ENCODE measurements around the gene FOXF1.

The FOXF1 gene

GRCh38 chr16:86510465-86511261 is at the start of gene FOXF1:
Gene FOXF1, plus strand, starts transcription at chr16:86510527. Its CDS starts 43 bp downstream, at chr16:86510570.
- peak; percentile 62 for DNase-seq

DNA sequence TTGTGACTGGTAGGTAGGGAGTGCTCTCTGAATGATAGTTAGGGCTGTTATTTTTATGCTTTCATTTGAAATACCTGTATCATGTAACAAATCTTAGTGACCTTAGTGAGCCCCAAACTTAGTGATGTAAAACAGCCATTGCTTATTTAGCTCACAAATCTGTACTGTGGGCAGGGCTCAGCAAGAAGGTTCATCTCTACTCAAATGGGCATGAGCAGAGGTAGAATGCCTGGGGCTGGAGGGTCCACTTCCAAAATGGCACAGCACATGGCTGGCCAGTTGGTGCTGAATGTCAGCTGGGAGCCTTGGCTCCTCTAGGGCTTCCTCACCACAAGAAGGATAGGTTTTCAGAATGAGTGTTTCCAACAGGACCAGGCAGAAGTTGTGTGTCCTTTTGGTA is 49.3 kb upstream of the FOXF1 start:
- no peak for DNase-seq

DNA sequence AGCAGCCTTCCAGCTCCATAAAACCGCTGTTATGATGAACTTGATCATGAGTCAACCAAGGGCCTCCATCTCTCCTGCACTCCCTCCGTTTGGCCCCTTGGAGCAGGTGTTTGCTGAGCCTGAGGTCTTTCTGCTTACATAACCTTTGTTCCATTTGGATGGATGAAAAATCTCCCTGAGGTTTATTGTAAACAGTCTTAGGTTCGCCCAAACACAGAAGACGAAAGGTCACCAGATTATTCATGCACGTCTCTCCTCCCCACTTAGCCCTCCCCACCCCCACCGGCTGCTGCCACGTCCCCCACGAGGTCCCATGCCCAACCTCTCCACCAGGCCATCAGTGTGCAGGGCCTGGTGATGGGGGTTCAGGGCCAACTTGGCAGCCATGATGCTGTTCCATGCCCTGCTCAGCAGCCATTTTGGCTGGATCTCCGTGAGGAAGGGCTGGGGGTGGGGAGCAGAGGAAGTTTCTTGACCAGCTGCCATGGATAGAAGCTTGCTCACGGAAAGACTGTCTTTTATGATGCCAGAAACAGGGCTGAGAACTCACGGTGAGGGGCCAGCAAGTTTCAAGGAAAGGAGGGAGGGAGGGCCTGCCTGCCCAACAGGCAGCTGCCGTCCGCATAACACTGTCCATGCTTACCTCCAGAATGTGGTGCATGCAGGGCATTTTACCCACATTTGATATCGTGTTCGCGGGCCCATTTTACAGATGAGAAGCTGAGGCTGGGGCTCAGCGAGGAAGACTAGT is 47.8 kb upstream of the FOXF1 start:
- DNase-seq = no peak

- DNase-seq = no peak
Measured at GRCh38 chr16:86464044-86464443, 46.3 kb upstream of the FOXF1 start.

GRCh38 chr16:86465434-86465833 is 44.9 kb upstream of the FOXF1 start:
- DNase-seq = no peak

GRCh38 chr16:86466696-86467406 is 43.5 kb upstream of the FOXF1 start:
- no peak for DNase-seq

DNA sequence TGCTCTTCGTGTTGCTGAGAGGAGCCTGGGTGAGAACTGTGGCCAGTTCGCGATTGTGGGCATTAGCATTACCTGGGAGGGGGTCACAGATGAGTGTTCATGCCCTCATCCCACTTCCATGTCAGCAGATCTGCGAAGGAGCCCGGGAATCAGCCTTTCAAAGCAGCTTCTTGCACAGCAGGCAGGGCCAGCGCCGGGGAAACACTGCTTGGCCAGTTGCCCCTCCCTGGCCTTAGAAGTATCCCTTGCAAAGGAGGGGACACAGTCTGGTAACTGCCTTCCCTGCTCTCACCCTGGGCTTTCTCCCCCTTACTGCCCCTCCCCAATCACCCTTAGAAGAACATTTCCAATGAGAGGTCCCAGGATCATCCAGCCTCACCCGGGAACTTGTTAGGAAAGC is 42.8 kb upstream of the FOXF1 start:
- DNase-seq = no peak

- no peak for DNase-seq
Measured at GRCh38 chr16:86470964-86471363, 39.4 kb upstream of the FOXF1 start.

- no peak for DNase-seq
Measured at GRCh38 chr16:86471896-86472295, 38.4 kb upstream of the FOXF1 start.

DNA sequence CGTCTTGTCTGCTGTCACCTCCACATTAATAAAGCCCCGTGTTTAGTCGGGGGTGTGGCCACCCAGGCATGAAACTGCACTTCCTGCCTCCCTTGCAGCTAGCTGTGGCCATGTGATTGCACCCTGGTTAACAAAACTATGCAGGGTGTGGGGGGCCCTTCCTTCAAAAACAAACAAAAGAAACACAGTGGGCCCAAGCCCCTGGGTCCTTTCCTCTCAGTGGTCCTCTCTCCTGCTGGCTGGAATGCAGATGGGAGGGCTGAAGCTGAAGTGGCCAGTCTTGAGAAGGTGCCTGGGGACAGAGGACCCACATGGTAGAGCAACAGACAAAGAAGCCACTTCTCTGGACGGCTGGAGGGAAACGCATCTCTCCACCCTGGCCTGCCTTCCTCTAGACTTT is 38.0 kb upstream of the FOXF1 start:
- DNase-seq = no peak

- DNase-seq = no peak
Measured at GRCh38 chr16:86476956-86477534, 33.3 kb upstream of the FOXF1 start.

DNA sequence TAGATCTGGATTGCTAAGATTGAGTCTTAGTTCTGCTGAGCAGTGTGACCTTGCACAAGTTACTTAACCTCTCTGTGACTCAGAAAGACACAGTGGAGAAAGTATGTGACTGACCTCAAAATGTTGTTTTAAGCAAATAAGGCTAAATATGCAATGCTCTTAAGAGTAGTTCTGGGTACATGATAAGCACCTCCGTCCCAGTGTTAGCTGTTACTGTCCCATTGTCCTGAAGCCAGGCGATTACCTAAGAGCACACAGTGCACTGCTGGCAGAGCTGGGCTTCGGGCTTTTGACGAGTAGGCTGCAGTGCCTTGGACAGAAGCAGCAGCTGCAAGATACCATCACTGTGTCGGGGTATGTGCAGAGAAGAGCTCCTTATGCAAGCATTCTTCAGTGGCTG is 32.7 kb upstream of the FOXF1 start:
- no peak for DNase-seq

DNA sequence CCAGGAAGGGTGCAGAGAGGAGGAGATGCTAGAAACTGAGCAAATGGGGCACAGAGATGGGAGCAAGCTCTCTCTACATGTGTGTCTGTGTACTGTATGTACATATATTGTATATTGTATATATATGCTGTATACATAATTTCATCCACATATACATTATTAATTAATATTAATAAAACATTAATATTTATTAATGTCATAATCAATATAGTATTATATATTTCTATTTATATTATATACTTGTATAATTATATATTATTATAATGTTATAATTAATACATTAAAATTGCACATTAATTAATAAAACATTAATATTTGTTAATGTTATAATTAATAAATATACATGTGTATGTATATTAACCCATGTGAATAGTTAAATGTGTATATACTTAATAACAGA is 31.5 kb upstream of the FOXF1 start:
- no peak for DNase-seq

DNA sequence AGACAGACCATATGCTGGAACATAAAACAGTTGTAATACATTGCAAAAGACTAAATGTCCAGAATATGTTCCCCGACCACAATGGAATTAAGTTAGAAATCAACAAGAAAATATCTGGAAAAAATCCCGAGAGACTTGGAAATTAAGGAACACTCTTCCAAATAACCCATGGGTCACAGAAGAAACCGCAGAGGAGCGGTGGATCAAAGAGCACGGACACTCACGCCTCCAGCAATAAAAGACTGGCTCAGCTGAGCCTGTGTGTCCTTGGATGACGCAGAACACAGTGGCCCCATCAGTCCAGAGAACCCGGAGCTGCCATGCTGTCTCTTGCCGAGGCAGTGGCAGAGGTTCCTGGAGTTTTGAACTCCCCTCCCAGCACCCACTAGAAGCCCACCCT is 30.9 kb upstream of the FOXF1 start:
- no peak for DNase-seq

DNA sequence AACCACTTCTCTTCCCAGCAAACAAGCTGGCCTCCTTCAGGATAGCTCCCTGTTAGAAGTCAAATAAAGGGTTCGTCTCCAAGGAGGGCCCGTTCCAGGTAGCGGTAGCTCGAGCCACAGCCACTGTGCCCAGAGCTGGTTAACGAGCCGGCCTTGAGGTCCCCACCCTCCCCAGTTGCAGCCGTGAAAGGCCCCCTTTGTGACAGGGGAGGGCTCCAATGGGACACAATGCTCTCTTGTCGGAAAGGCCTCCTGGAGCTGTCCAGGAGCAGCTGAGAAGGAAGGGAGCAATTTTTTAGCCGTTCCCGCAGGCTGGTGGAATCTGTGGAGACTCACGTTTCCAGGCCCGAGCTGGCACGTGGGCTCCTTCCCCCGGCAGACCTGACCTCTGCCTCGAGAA is 29.9 kb upstream of the FOXF1 start:
- no peak for DNase-seq

DNA sequence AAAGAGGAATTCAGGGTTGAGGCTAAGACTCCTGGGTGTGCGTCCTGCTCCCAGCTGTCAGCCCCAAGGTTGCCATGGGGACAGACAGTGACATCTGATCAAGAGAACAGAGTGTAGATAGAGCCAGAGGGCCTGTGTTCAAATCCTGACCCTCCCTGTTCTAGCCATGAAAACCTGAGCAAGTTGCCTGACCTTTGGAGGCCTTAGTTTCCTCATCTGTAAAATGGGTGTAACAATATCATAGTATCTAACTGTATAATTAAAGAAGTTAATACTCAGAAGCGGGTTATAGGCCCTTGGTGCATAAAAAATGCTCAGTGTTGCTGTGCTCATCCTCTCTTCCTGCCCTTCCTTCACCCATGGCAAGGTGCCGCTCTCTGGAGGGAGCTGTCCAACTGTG is 28.7 kb upstream of the FOXF1 start:
- no peak for DNase-seq

GRCh38 chr16:86484240-86484639 is 26.1 kb upstream of the FOXF1 start:
- no peak for DNase-seq

GRCh38 chr16:86485746-86486145 is 24.6 kb upstream of the FOXF1 start:
- no peak for DNase-seq

DNA sequence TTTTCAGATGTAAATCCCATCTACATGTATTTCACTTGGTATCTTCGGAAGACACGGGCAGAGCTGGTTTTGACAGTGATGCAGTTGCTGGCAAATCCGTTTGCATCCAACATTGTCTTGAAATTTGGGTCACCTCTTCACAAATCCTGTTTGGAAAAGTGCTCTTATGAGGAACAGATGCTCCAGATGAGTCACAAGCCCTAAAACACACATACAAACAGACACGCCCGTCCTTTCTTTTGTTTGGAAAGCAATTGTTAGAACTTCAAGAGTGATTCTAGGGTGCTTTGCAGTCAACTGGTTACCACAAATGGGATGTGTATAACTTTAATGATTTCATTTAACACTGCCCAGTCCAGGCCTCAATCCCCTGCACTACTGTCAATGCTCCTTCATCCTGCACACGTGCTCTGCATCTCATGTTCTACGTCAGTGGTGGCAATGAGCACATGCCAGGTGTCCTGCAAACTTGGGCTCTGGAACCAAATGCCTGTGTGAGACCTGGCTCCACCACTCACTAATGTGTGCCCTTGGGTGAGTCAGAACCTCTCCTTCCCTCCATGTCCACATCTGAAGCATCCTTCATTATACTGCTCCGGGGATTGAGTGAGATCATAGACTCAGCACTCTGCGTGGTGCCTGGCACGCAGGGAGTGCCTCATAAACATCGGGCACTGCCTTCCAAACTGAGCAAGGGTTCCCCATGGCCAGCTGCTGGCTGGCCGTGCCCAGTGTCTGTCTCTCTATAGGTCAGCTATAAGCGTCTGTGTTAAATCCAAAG is 19.3 kb upstream of the FOXF1 start:
- no peak for DNase-seq

- no peak for DNase-seq
Measured at GRCh38 chr16:86491640-86492023, 18.7 kb upstream of the FOXF1 start.

DNA sequence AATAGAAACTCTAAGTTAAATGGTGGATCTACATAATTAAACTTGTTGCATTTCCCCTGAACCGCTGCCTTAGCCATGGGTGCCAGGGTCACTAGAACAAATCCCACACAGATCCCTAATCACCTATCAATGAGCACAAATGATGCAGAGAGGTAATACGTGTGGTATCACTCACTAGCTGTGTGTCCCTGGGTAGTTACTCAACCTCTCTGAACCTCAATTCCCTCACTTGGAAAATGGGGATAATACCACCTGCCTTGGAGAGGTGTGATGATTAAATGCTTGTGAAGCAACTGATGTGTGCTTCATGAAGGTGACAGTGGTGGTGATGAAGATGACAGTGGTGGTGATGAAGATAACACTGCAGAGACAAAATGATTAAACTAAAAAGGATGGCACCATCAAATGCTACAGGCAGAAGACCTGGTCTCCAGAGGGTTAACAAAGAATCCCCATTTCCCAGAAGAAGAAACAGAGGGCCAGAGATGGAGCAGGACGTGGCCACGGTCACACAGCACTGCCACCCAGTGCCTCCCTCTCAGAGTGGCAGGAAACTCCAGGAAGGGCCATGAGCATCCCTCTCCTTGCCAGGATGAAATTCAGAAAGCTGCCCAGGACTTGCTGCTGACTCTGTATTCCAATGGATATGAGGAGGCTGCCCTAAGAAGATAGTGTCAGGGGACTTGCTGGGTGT is 17.9 kb upstream of the FOXF1 start:
- DNase-seq = no peak

Data from activated CD8-positive, alpha-beta memory T cell treated with anti-CD3 and anti-CD28 coated beads, Interleukin-2, amount 50 U/mL, for 48 hours (primary cell).